Amygdala (tissue), 56 donors: Measurements from ENCODE around the gene PTPN12.
"Not testable (repeated sequence)": the region's sequence is repeated elsewhere in the genome, so short reads cannot be mapped to it uniquely, and the experiment has no call there.

Source experiments
- DNase-seq, 56 donors: peaks; one replicate each; lab custom pipeline; 2025; lab: John Stamatoyannopoulos, UW

Gene PTPN12

GRCh38 chr7:77537778-77538280, 734 bp downstream of the PTPN12 start:
- peak in 27 of 56 donors; percentile 8 to 59 (median 40) for DNase-seq

DNA sequence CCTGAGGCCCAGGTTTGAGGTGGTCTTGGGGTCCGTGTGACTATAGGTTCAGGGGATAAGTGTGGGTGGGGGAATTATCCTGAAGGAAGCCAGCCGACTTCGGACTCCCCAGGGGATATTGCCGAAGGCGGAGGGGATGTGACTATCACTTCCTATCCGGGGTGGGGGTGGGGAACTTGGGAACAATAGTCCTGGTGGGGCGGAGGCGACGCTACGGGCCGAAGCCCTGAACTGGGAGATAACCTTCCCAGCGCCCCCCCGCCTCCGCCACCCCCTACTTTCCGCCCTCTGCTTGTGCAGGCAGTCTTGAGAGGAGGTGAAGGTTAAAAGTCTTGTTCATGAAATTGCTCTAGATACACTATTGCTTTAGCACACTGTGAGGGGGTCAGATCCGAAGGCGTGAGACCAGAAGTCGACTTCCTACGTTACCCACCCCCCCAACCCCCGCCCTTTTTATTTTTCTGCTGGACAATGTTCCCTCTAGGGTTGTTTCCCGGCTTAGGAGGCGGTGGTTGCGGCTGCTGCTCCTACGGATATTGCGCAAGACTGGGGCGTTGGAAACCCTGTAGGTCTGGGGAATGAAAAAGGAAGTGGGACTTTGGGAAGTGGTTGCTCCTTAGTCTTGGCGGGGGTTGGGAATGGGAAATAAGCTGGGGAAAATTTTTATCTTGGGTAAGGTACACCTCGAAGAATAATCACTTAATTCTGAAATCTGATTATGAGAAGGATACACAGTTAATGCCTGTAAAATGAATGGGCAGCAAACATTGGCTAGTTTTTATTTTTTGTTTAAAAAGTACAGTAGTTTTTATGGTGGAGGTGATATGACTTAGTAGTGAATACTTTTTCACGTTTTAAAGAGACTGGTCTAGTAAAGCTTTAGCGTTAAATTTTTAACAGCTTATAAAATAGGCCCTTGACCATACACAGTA, 1.5 kb downstream of the PTPN12 start:
- peak in 48 of 56 donors; percentile 3 to 62 (median 37) for DNase-seq

DNA sequence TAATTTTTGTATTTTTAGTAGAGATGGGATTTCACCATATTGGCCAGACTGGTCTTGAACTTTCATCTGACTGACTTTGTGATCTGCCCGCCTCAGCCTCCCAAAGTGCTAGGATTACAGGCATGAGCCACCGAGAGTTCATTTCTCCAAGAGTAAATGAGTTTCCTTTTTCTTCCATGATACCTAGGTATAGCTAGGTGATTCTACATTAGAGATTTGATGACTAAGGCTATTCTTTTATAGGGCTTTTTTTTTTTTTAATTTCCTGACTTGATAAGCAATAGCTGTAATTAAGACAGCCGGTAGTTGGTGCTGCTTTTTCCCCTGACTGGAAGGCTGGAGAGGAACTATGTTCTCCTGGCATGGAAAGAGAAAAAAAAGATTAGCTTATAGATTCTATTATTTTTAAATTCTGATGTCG, 3.3 kb downstream of the PTPN12 start:
- DNase-seq, result no peak

- not testable (repeated sequence) for DNase-seq
Measured at GRCh38 chr7:77540993-77541392, 3.9 kb downstream of the PTPN12 start.

GRCh38 chr7:77542409-77542808, 5.3 kb downstream of the PTPN12 start:
- DNase-seq, result no peak

DNA sequence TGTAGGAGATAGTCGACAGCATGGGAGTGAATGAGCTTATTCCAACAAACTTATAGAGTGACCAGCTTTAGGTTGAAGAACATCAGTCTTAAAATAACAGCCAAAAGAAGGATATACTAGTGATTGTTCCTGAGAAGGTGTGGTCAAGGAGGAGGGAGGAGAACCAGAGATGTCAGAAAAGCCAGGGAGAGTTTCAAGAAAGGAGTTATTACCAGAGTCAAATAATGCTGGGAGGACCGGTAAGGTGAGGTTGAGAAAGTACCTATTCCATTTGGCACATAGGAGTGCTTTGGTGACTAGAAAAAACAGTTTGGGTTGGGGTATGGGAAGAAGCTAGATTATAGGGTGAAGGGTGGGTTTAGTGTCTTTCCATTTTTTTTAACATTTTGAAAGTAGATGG, 5.8 kb downstream of the PTPN12 start:
- no peak for DNase-seq

DNA sequence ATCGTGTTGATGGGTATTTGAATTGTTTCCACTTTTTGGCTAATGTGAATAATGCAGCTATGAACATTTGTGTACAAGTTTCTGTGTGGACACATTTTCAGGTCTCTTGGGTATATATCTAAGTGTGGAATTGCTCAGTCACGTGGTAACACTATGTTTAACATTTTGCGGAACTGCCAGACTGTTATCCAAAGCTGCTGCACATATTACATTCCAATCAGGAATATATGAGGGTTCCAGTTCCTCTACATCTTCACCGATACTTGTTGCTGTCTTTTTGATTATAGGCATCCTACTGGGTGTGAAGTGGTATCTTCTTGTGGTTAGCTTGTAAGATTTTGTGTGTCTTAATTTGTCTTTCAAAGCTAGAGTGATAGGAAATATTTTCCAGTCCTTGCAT, 6.8 kb downstream of the PTPN12 start:
- no peak for DNase-seq

DNA sequence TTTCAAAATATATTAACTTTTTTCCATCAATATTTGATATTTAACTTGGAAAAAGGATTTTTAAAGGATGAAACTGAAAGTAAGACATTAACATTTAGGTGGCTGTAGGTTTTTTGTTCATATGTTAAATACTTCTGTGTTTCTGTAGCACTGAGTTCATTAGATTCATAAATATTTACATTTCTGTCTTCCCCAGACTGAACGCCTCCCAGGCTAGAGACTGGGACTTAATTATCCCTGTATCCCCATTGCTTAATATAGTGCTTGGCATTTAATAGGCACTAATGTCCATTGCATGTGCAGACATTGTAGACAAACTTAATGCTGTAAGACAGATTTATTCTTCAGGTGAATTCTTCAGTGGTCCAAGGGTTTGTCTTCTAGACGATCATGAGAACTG, 7.4 kb downstream of the PTPN12 start:
- no peak for DNase-seq

GRCh38 chr7:77548206-77548605, 11.1 kb downstream of the PTPN12 start:
- DNase-seq, result no peak

GRCh38 chr7:77549106-77549870, 12.2 kb downstream of the PTPN12 start:
- DNase-seq, result no peak

GRCh38 chr7:77550586-77550985, 13.5 kb downstream of the PTPN12 start:
- DNase-seq, result no peak

- no peak for DNase-seq
Measured at GRCh38 chr7:77553123-77553522, 16.0 kb downstream of the PTPN12 start.

GRCh38 chr7:77558284-77558967, 21.3 kb downstream of the PTPN12 start:
- no peak for DNase-seq

DNA sequence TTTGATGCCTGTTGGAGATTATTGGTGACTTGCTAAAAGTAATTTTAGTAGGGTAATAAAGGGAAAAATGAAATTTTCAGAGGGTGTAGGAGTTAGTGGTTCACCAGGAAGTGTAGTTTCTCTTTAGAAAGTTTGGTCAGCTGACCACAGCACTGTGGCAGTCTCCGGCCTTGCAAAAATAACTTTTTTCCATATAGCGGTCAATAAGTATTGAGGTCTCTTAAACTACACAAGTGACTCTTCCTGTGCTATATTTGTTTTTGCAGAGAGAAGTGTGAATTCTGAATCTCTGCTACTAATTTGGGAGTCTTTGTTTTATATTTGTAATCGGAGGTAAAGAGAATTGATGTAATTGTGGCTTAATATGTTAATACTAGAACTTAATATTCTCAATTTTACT, 24.3 kb downstream of the PTPN12 start:
- DNase-seq, result no peak

- no peak for DNase-seq
Measured at GRCh38 chr7:77563275-77563674, 26.2 kb downstream of the PTPN12 start.

- no peak for DNase-seq
Measured at GRCh38 chr7:77565917-77566316, 28.8 kb downstream of the PTPN12 start.

DNA sequence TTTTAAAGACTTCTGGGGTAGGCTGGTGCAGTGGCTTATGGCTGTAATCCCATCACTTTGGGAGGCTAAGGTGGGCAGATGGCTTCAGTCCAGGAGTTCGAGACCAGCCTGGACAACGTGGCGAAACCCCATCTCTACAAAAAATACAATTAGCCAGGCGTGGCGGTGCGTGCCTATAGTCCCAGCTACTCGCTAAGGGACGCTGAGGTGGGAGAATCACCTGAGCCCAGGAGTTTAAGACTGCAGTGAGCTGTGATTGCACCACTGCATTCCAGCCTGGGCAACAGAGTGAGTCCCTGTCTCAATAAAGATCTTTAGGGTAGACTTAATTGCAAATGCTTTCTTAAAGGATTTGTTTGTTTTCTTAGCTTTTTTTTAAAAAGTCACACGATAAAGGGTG, 29.3 kb downstream of the PTPN12 start:
- DNase-seq, result no peak

- DNase-seq, result no peak
Measured at GRCh38 chr7:77569514-77570232, 32.6 kb downstream of the PTPN12 start.

GRCh38 chr7:77570330-77571011, 33.4 kb downstream of the PTPN12 start:
- peak in 1 of 56 donors; percentile 43 for DNase-seq

DNA sequence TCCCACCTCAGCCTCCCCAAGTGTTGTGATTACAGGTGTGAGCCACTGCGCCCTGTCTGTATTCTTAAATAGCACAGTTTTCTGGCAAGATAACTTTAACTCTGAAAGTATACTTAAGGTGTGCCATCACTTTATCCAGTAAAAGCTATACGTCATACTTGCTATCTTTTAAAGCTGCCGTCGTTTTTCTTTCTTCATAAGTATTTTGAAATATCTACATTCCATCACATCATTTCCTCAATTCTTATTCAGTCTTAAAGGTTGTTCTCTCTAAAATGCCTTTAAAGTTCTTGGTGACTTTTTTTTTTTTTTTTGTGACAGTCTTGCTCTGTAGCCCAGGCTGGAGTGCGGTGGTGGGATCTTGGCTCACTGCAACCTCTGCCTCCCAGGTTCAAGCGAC, 34.7 kb downstream of the PTPN12 start:
- no peak for DNase-seq
